Vagina (tissue), 2 donors: ENCODE results near the gene BUB3. TPM values are rescaled to one million over a fixed set of nuclear protein-coding genes. Genes with fewer than 3 reads are reported as not detected.

Source experiments
- DNase-seq, 2 donors: peaks; one replicate each; pipeline ENCODE4 v3.0.0-alpha.2; 2017; ENCODE audit errors: extremely low spot score in 2 of 2
- H3K27ac ChIP-seq: fragments of 200-600 bp; sonication (generic); one replicate; pipeline ENCODE4 v1.5.1; 2019
- H3K27me3 ChIP-seq: fragments of 200-600 bp; sonication (generic); one replicate; pipeline ENCODE4 v1.5.1; 2019
- H3K36me3 ChIP-seq, 2 donors: fragments of 200-600 bp; sonication (generic); one replicate each; pipeline ENCODE4 v1.5.1; 2017 to 2019
- H3K4me1 ChIP-seq: fragments of 200-600 bp; sonication (generic); one replicate; pipeline ENCODE4 v1.5.1; 2019
- H3K4me3 ChIP-seq, 2 donors: fragments of 200-600 bp; sonication (generic); 1 replicate in 1 of 2; 2 replicates in 1 of 2; pipeline ENCODE4 v1.5.1; 2016 to 2019
- H3K9me3 ChIP-seq: fragments of 200-600 bp; sonication (generic); one replicate; pipeline ENCODE4 v1.5.1; 2019
- CTCF ChIP-seq, 3 experiments: fragments of 450-650 bp in 2 of 3; fragments of 200-600 bp in 1 of 3; sonication (generic) in 1 of 3; IDR thresholded peaks; one replicate each; pipeline ENCODE4 v1.5.1; 2017 to 2019; ENCODE audit warnings: antibody characterized with exemption in 3 of 3, mild to moderate bottlenecking in 2 of 3, moderate library complexity in 2 of 3
- POLR2A ChIP-seq, 2 donors: fragments of 450-650 bp; IDR thresholded peaks; one replicate each; pipeline ENCODE4 v1.6.1; 2017; ENCODE audit warnings: antibody characterized with exemption in 2 of 2, mild to moderate bottlenecking in 2 of 2, moderate library complexity in 2 of 2
- POLR2AphosphoS5 ChIP-seq, 2 donors: sonication (generic); formaldehyde crosslinking; IDR thresholded peaks; one replicate each; pipeline ENCODE4 v1.9.0; 2017; ENCODE audit warnings: antibody characterized with exemption in 2 of 2, mild to moderate bottlenecking in 2 of 2, low read depth in 1 of 2; ENCODE audit not compliant: insufficient read depth in 1 of 2
- intact Hi-C: fragments of 100-400 bp; cut with DNase I; formaldehyde crosslinking; loops from one replicate; pipeline ENCODE4 v1.15.1; 2023
- total RNA-seq: library from RNA; depleted of rRNA; stranded (reverse); fragments of >200 nt; gene quantifications from one replicate; pipeline ENCODE4 v1.2.3, GENCODE V29; 2016

The BUB3 gene
- total RNA-seq, 1 donor from 2014 or later = 128 TPM

DNA sequence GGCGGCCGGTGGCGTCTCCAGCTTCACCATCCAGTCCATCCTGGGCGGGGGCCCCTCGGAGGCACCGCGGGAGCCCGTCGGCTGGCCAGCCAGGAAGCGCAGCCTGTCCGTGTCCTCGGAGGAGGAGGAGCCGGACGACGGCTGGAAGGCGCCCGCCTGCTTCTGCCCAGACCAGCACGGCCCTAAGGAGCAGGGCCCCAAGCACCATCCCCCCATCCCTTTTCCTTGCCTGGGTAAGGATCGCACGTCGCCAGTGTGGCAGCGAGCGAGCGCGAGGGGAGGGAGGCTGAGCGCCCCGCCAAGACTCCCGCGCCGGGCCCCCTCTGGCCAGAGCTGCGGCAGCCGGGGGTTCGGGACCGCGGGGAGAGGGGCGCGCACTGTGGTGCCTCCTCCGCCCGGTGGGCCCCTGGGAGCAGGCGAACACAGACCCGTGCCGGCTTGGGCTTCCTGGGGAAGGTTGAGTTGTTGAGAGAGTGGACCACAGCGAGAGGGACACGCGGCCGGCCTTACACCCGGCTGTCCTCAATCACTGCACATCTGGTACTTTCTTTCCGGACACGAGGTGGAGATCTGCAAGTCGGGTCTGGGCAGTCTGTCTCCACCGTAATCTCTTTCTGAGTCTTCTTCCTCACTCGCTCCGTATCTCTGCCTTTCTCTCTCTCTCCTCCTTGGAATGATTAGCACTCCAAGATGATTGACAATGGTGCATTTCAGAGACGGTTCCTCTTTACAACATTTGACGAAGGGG is 5.6 kb upstream of the BUB3 start:
- no peak for DNase-seq
- Histone ChIP-seq H3K36me3 (no peaks in the 10 kb centered on the region), H3K4me3 (no peak overlapping the region), H3K27me3 (peaks cover 39% of the 10 kb centered on the region), H3K9me3 (no peaks in the 10 kb centered on the region), H3K27ac (no peak overlapping the region), H3K4me1 (peaks cover 48% of the 10 kb centered on the region)
- TF ChIP-seq POLR2AphosphoS5 (IDR thresholded peaks at IDR 0.05; ENCODE audit: insufficient read depth in 1 of 2, low read depth in 1 of 2) (no peak), POLR2A (IDR thresholded peaks at IDR 0.05) (no peak), CTCF (IDR thresholded peaks at IDR 0.05) (no peak)
- intact Hi-C loops = no loop called here

- Histone ChIP-seq H3K27me3 (peaks cover 39% of the 10 kb centered on the region), H3K4me1 (peaks cover 48% of the 10 kb centered on the region), H3K9me3 (no peaks in the 10 kb centered on the region), H3K4me3 (peak overlapping the region in 1 of 2 donors; percentile 37), H3K27ac (no peak overlapping the region), H3K36me3 (no peaks in the 10 kb centered on the region)
- intact Hi-C loops = no loop called here
- TF ChIP-seq CTCF (IDR thresholded peaks at IDR 0.05) (no peak), POLR2AphosphoS5 (IDR thresholded peaks at IDR 0.05; ENCODE audit: insufficient read depth in 1 of 2, low read depth in 1 of 2) (no peak), POLR2A (IDR thresholded peaks at IDR 0.05) (no peak)
- no peak for DNase-seq
Observed at GRCh38 chr10:123149162-123149567, 5.0 kb upstream of the BUB3 start.

DNA sequence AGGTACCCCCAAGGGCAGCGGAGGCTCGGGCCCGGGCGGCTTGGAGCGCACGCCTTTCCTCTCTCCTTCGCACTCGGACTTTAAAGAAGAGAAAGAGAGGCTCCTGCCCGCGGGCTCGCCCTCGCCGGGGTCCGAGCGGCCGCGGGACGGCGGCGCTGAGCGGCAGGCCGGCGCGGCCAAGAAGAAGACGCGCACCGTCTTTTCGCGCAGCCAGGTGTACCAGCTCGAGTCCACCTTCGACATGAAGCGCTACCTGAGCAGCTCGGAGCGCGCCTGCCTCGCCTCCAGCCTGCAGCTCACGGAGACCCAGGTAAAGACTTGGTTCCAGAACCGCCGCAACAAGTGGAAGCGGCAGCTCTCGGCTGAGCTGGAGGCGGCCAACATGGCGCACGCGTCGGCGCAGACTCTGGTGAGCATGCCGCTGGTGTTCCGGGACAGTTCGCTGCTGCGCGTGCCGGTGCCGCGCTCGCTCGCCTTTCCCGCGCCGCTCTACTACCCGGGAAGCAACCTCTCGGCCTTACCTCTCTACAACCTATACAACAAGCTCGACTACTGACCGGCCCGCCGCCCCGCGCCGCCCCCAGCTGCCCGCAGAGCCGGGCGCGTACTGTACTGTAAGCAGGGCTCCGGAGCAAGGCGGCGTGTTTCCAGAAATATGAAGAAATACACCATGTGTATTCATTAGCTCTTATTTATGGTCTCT is 4.5 kb upstream of the BUB3 start:
- no peaks in the 10 kb centered on the region for H3K9me3 ChIP-seq
- H3K4me1 ChIP-seq = peaks cover 49% of the 10 kb centered on the region
- H3K27me3 ChIP-seq = peaks cover 39% of the 10 kb centered on the region
- DNase-seq = no peak
- peak overlapping the region; percentile 15 to 37 for H3K4me3 ChIP-seq
- intact Hi-C loops = no loop called here
- H3K27ac ChIP-seq = no peak overlapping the region
- no peak for TF ChIP-seq POLR2A (IDR thresholded peaks at IDR 0.05)
- TF ChIP-seq CTCF (IDR thresholded peaks at IDR 0.05) = no peak
- no peak for TF ChIP-seq POLR2AphosphoS5 (IDR thresholded peaks at IDR 0.05; ENCODE audit: insufficient read depth in 1 of 2, low read depth in 1 of 2)
- no peaks in the 10 kb centered on the region for H3K36me3 ChIP-seq

GRCh38 chr10:123150271-123150985 is 3.8 kb upstream of the BUB3 start:
- no peaks in the 10 kb centered on the region for H3K9me3 ChIP-seq
- H3K36me3 ChIP-seq = no peaks in the 10 kb centered on the region
- H3K4me1 ChIP-seq = peaks cover 56% of the 10 kb centered on the region
- TF ChIP-seq POLR2A (IDR thresholded peaks at IDR 0.05) = no peak
- TF ChIP-seq POLR2AphosphoS5 (IDR thresholded peaks at IDR 0.05; ENCODE audit: insufficient read depth in 1 of 2, low read depth in 1 of 2) = no peak
- TF ChIP-seq CTCF (IDR thresholded peaks at IDR 0.05) = no peak
- intact Hi-C loops = no loop called here
- no peak for DNase-seq
- peak overlapping the region; percentile 26 to 37 for H3K4me3 ChIP-seq
- peaks cover 39% of the 10 kb centered on the region for H3K27me3 ChIP-seq
- H3K27ac ChIP-seq = no peak overlapping the region
